Fibroblast of lung (primary cell): Measurements from ENCODE around the gene MCEE. TPM values are rescaled to one million over a fixed set of nuclear protein-coding genes. Genes with fewer than 3 reads are reported as not detected.

Experiments used
- DNase-seq, 2 donors: peaks; one replicate each; pipeline versions ENCODE4 v3.0.0 to v3.0.0-alpha.2; 2010; ENCODE audit warnings: low read depth in 2 of 2
- H2AFZ ChIP-seq: 2 replicates; pipeline ENCODE4 v1.5.1; 2012; ENCODE audit warnings: low read length, control low read depth, inconsistent platforms
- H3K27ac ChIP-seq: 2 replicates; pipeline ENCODE4 v1.5.1; 2011; ENCODE audit warnings: low read length, control low read depth; ENCODE audit not compliant: insufficient read depth
- H3K27me3 ChIP-seq: 2 replicates; pipeline ENCODE4 v1.5.1; 2011; ENCODE audit warnings: mild to moderate bottlenecking, low read length; ENCODE audit not compliant: control insufficient read depth, insufficient read depth
- H3K36me3 ChIP-seq: 2 replicates; pipeline ENCODE4 v1.5.1; 2011; ENCODE audit warnings: low read length; ENCODE audit not compliant: control insufficient read depth, insufficient read depth
- H3K4me1 ChIP-seq: 2 replicates; pipeline ENCODE4 v1.5.1; 2011; ENCODE audit warnings: low read length; ENCODE audit not compliant: control insufficient read depth, insufficient read depth; ENCODE audit errors: extremely low read depth
- H3K4me2 ChIP-seq: 2 replicates; pipeline ENCODE4 v1.5.1; 2011; ENCODE audit warnings: low read length, control low read depth; ENCODE audit not compliant: insufficient read depth; ENCODE audit errors: extremely low read depth
- H3K4me3 ChIP-seq, 4 experiments: fragments of 200-600 bp in 1 of 4; sonication (generic) in 1 of 4; replicated peaks in 1 of 4; 2 replicates each; pipeline ENCODE4 v1.5.1; 2011 to 2016; ENCODE audit warnings: low read length in 4 of 4, low read depth in 3 of 4, mild to moderate bottlenecking in 3 of 4, control low read depth in 2 of 4, inconsistent platforms in 1 of 4, mixed read lengths in 1 of 4; ENCODE audit not compliant: insufficient read depth in 1 of 4; ENCODE audit errors: control extremely low read depth in 1 of 4
- H3K79me2 ChIP-seq: 2 replicates; pipeline ENCODE4 v1.5.1; 2012; ENCODE audit warnings: mild to moderate bottlenecking, low read length, inconsistent platforms; ENCODE audit not compliant: control insufficient read depth, insufficient read depth
- H3K9ac ChIP-seq: 2 replicates; pipeline ENCODE4 v1.5.1; 2011; ENCODE audit warnings: mild to moderate bottlenecking, low read length, control low read depth; ENCODE audit not compliant: insufficient read depth
- H3K9me3 ChIP-seq: 2 replicates; pipeline ENCODE4 v1.5.1; 2012; ENCODE audit warnings: low read depth, low read length; ENCODE audit not compliant: control insufficient read depth, insufficient read depth
- H4K20me1 ChIP-seq: 2 replicates; pipeline ENCODE4 v1.5.1; 2011; ENCODE audit warnings: low read length; ENCODE audit not compliant: control insufficient read depth, insufficient read depth; ENCODE audit errors: extremely low read depth
- CTCF ChIP-seq, 2 donors: IDR thresholded peaks in 1 of 2; conservative IDR thresholded peaks in 1 of 2; 1 replicate in 1 of 2; 2 replicates in 1 of 2; pipeline ENCODE4 v1.5.1; 2011 to 2012; ENCODE audit warnings: low read length in 2 of 2, control low read depth in 1 of 2, inconsistent platforms in 1 of 2, low read depth in 1 of 2, mild to moderate bottlenecking in 1 of 2
- EZH2 ChIP-seq: IDR thresholded peaks from 2 replicates; pipeline ENCODE4 v1.5.1; 2012; ENCODE audit warnings: low read length, control low read depth, mild to moderate bottlenecking; ENCODE audit errors: missing control alignments
- polyA plus RNA-seq, 2 donors: library from polyadenylated mRNA; depleted of rRNA in 1 of 2; stranded (reverse) in 1 of 2; unstranded in 1 of 2; fragments of >200 nt; gene quantifications; 2 replicates each; pipeline ENCODE4 v1.2.1, GENCODE V29; 2011 to 2012; ENCODE audit warnings: missing spikeins in 1 of 2
- total RNA-seq: library from RNA; depleted of rRNA; stranded (reverse); fragments of >200 nt; gene quantifications from 2 replicates; pipeline ENCODE4 v1.2.1, GENCODE V29; 2014

The MCEE gene
- total and polyA plus RNA-seq, 2 donors (not counting 1 experiment from before 2014, with no cell fraction given): 18.8 TPM

GRCh38 chr2:71130905-71131244, 846 bp upstream of the MCEE start:
- H3K4me1 ChIP-seq: peaks cover 5% of the 10 kb centered on the region
- peak overlapping the region; percentile 87 for H3K27ac ChIP-seq
- H3K27me3 ChIP-seq: no peaks in the 10 kb centered on the region
- H3K79me2 ChIP-seq: peaks cover 37% of the 10 kb centered on the region
- H2AFZ ChIP-seq: peak overlapping the region; percentile 95
- peak in 1 of 2 donors; percentile 39 for DNase-seq
- peak overlapping the region; percentile 54 to 99 (median 82) for H3K4me3 ChIP-seq
- TF ChIP-seq EZH2 (no peak), CTCF (conservative IDR thresholded peaks at IDR 0.05 in 1 of 2, IDR thresholded peaks at IDR 0.05 in 1 of 2; ENCODE audit: low read depth in 1 of 2, low read length in 2 of 2) (no peak)
- no peaks in the 10 kb centered on the region for H4K20me1 ChIP-seq
- peak overlapping the region; percentile 100 for H3K4me2 ChIP-seq
- H3K9me3 ChIP-seq: no peaks in the 10 kb centered on the region
- H3K9ac ChIP-seq: peak overlapping the region; percentile 89
- peaks cover 2% of the 10 kb centered on the region for H3K36me3 ChIP-seq

DNA sequence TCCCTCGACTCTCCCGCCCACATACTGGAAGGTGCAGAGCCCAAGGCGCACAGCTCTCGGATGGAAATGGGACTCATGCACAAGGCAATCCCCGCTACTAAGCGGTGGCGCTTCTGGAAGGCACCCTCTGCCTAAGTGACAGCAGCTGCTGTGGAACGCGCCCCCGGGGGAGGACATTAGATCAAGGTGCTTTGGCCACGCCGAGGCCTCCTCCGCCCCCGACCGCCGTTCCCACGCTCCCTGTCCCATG, 202 bp downstream of the MCEE start:
- Histone ChIP-seq H2AFZ (peak overlapping the region; percentile 90), H3K36me3 (peaks cover 2% of the 10 kb centered on the region), H3K4me3 (peak overlapping the region; percentile 54 to 99 (median 82)), H3K27me3 (no peaks in the 10 kb centered on the region), H3K27ac (peak overlapping the region; percentile 87), H3K9me3 (no peaks in the 10 kb centered on the region), H3K4me1 (peaks cover 5% of the 10 kb centered on the region), H3K9ac (peak overlapping the region; percentile 89), H4K20me1 (no peaks in the 10 kb centered on the region), H3K79me2 (peaks cover 40% of the 10 kb centered on the region), H3K4me2 (peak overlapping the region; percentile 89)
- TF ChIP-seq EZH2 (no peak), CTCF (conservative IDR thresholded peaks at IDR 0.05 in 1 of 2, IDR thresholded peaks at IDR 0.05 in 1 of 2; ENCODE audit: low read depth in 1 of 2, low read length in 2 of 2) (no peak)
- DNase-seq: peak in 1 of 2 donors; percentile 64

DNA sequence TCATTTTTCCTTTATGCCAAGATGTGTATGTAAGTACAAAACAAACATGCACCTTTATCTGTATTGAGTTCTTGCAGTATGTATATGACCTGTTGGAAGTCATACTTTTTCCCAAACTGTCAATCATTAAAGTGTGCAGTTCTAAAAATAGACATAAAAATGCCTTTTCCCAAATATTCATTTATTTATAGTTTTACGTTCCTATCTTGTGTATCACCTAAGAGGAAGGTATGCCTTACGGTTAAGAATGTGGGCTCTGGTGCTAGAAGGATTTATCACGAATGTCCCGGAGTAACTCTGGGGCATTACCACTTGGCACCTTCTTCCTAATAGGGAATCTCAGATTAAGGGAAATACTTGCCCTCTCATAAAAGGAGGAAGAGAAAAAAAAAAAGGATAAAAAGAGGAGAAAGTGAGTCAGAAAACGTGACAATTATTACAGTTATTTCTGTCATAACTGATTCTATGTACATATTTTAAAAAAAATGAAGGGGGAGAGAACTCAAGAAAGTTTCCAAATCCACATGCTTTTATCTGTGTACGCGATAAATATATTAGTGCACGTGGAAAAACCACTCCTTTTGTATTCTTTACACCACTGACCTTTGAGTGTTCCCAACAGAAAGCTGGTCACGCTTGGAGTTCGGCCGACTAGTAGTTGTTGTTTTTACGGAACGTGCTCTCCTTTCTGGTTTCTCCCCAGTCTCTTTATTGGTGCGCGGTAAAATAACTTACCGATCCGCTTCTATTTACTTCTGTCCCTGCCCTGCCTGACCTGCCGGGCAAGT, 721 bp downstream of the MCEE start:
- peak overlapping the region; percentile 54 to 99 (median 82) for H3K4me3 ChIP-seq
- H3K27me3 ChIP-seq: no peaks in the 10 kb centered on the region
- H3K9ac ChIP-seq: peak overlapping the region; percentile 89
- peaks cover 5% of the 10 kb centered on the region for H3K4me1 ChIP-seq
- peak overlapping the region; percentile 87 for H3K27ac ChIP-seq
- H3K9me3 ChIP-seq: no peaks in the 10 kb centered on the region
- peak in 1 of 2 donors; percentile 48 for DNase-seq
- TF ChIP-seq CTCF (conservative IDR thresholded peaks at IDR 0.05 in 1 of 2, IDR thresholded peaks at IDR 0.05 in 1 of 2; ENCODE audit: low read depth in 1 of 2, low read length in 2 of 2): no peak
- no peak for TF ChIP-seq EZH2
- peak overlapping the region; percentile 89 for H3K4me2 ChIP-seq
- no peaks in the 10 kb centered on the region for H4K20me1 ChIP-seq
- H2AFZ ChIP-seq: peak overlapping the region; percentile 90
- peaks cover 2% of the 10 kb centered on the region for H3K36me3 ChIP-seq
- peaks cover 40% of the 10 kb centered on the region for H3K79me2 ChIP-seq
